Left forelimb (tissue), 1 donor: Measurements from ENCODE around the gene ANO9.
"Not testable (repeated sequence)": the region's sequence is repeated elsewhere in the genome, so short reads cannot be mapped to it uniquely, and the experiment has no call there.

Source experiments
- DNase-seq: peaks from one replicate; pipeline ENCODE4 v3.0.0-alpha.2; 2018; ENCODE audit warnings: low spot score

Gene ANO9

DNA sequence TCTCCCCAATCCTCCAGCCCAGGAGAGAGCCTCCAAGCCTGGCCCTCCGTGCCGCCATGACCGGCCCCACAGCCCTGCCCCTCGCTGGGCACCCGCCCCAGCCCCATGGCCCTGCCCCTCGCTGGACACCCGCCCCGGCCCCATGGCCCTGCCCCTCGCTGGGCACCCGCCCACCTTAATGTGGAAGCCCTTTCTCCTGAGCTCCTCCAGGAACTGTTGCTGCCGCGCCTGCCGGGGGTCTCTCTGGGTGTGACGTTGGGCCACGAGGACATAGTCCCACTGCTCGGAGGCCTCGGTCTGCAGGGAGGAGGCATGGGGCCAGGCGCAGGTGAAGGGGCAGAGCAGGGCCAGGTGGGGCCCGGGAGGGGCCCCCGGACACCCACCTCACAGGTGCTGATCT is 8.2 kb downstream of the ANO9 start:
- no peak for DNase-seq

DNA sequence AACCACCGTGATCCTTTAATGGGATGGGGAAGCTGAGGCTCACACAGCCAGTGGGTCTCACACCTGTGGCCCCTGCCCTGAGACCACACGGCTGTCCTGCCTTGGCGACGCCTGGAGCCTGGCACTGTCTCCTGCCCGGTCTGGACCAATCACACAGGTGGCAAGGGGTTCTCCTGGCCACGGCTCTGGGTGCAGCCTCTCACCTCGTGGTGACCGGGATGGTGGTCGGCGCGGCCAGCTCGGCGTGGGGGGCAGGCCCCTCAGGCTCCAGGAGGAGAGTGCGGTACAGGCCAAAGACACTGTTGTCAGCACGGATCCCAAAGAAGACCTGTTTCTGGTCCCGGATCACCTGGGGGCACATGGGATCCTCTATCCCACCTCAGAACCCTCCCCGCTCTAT is 8.7 kb downstream of the ANO9 start:
- DNase-seq, result no peak

- no peak for DNase-seq
These were observed 9.2 kb downstream of the ANO9 start for GRCh38 chr11:432501-433100.

GRCh38 chr11:431921-432320 is 9.9 kb downstream of the ANO9 start:
- DNase-seq, result no peak

DNA sequence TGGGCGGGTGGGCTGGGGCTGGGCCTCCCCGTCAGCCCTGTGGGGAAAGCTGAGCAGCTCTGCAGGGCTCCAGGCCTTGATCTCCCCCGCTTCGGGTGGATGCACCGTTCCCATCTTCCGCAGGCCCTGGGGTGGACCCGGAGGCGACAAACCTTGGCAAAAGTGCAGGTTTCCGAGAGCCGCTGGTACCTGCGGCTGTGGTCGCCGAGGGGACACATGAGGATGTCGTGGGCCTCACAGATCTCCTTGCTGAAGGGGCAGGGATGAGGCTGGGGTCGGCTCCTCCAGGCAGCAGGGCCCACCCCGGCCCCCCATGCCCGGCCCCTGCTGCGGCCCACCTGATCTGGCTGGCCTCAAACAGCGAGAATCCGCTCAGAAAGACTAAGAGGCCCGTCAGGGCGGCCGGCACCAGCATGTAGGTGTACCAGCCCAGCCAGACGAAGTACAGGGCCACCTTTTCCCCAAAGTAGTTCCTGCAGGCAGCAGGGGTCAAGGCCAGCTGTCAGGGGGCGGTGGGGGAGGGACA is 11.8 kb downstream of the ANO9 start:
- no peak for DNase-seq

DNA sequence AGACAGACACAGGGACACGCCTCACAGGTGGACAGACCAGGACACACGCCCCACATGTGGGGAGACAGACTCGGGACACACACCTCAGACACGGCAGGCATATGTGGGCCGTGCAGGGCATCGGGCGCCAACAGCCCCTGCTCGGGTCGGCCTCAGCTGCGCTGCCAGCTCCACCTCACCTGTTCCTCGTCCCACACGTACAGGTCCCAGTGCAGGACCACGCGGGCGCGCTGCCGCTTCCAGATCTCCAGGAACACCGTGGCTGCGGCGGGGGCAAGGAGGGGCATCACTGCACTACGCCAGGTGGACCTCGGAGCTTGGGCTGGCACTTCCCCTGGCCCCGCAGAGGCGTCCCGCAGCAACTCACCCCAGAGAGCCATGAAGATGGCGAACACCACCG is 12.4 kb downstream of the ANO9 start:
- DNase-seq, result no peak

DNA sequence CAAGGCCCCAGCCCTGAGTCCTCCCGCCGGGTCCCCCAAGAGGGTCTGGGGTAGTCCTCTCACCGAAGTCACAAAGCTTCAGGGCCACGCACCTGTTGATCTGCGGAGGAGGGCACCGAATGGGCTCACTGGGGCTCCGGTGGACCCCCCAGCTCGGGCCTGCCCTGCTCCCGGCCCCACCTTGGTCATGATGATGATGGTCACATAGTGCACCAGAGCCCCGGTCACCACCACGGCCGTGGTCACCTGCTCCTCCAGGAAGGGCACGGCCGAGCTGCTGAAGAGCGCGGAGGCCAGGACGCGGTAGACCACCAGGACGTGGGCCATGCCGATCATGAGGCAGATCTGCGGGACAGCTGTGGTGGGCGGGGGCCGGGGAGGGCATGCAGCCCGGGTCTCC is 13.5 kb downstream of the ANO9 start:
- no peak for DNase-seq

DNA sequence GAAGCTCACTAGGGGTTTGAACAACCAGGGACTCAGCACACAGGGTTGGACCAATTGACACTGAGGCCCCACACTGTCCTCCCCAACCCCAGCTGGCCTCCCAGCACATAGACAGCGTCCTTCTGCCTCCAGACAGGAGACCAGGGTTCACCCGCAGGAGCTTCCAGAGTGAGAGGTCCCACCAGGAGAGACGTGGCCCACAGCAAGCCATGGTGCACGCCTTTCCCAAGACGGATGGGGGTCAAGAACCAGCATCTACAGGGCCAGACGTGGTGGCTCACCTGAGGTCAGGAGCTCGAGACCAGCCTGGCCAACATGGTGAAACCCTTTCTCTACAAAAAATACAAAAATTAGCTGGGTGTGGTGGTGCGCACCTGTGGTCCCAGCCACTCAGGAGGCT is 15.0 kb downstream of the ANO9 start:
- no peak for DNase-seq

GRCh38 chr11:425301-425700 is 16.5 kb downstream of the ANO9 start:
- no peak for DNase-seq

DNA sequence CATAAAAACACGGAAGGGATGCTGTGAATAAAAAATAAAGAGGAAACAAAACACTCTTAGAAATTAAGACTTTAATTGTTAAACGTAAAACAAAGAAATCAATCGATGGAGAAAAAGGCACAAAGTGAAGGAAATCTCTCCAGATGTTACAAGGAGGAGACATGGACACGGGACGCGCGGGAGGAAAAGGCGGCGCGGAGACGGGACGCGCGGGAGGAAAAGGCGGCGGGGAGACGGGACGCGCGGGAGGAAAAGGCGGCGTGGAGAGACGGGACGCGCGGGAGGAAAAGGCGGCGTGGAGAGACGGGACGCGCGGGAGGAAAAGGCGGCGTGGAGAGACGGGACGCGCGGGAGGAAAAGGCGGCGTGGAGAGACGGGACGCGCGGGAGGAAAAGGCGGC is 17.0 kb downstream of the ANO9 start:
- not testable (repeated sequence) for DNase-seq

DNA sequence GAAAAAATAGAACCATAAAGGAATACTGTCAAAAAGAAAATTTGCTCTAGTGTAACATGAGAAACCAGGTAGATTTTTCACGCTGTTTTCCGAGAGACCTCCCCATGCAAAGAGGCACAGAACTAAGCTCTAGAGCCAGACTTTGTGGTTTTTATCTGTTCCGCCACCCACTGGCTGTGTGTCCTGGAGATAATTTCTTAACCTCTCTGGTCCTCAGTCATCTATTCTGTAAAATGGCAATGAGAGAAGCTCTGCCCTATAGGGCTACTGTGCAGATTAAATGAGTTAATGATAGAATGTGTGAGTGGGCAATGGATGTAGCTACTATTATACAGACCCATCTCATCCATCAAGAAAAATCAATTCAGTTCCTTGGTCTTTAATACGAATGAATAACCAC is 17.6 kb downstream of the ANO9 start:
- no peak for DNase-seq

GRCh38 chr11:422249-422656 is 19.6 kb downstream of the ANO9 start:
- no peak for DNase-seq

DNA sequence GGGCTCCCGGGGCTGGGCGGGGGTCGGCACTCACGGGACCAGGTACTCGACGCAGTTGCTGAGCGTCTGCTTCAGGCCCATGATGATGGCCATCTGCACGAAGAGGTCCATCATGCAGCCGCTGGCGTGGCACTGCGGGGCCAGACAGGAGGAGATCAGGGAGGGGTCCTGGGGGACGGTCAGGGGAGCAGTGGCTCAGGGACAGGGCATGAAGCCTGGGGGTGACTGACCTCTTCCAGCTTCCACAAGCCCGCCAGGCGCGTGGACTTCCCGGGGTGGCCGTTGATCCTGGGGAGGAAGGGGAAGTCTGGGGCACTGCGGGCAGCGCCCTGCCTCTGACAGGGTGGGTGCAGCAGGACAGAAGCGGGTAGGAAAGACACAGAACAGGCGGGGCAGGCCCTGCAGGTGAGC is 20.9 kb downstream of the ANO9 start:
- no peak for DNase-seq

DNA sequence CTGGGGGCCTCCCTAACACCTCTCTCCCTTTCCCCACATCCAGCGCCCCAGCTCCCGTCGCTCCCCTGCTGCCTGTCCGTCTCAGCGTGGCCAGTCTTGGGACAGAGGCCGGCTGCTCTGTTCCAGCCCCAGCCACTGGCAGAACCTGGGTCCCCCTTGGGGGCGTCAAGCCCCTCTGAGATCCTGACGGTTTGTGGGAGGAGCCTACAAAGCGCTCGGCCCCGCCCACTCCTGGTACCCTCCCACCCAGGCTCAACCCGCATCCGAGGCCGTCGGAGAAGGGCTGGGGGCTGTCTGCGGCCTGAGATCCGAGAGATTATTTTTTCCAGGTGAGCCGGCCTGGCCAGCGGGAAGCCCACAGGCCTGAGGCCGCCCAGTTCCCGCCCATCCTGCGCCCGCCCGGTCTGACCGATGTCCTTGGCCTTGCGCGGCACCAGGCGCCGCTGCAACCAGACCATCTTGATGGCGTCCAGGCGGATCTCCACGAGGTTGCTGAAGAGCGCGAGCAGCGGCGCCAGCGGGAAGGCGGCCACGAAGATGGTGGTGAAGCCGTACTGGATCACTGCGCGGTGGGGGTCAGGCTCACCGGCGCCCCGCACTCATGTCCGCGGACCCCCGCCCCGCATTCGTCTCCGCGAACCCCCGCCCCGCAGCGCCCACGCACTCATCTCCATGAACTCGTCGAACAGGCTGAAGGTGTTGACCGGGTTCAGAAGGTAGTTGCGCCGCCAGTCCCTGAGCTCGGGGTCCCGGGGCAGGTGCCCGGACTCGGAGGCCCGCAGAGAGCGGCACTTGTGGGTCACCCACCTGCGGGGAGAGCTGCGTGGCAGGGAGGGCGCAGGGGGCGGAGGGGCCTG is 21.5 kb downstream of the ANO9 start:
- DNase-seq, result no peak

GRCh38 chr11:419248-420005 is 22.4 kb downstream of the ANO9 start:
- no peak for DNase-seq

- DNase-seq, result no peak
These were observed 23.2 kb downstream of the ANO9 start for GRCh38 chr11:418343-419247.

GRCh38 chr11:417652-418342 is 24.0 kb downstream of the ANO9 start:
- no peak for DNase-seq

- no peak for DNase-seq
These were observed 24.8 kb downstream of the ANO9 start for GRCh38 chr11:416757-417621.

- no peak for DNase-seq
These were observed 25.6 kb downstream of the ANO9 start for GRCh38 chr11:416051-416756.
